GM19395 (cell line): Measurements from ENCODE around the gene TSPAN9.

Experiments used
- ATAC-seq: cut with Tn5 transposase; IDR thresholded peaks from one replicate; pipeline ENCODE4 v1.9.1; 2021; ENCODE audit warnings: mild to moderate bottlenecking, moderate library complexity; ENCODE audit not compliant: unreplicated experiment

The TSPAN9 gene

DNA sequence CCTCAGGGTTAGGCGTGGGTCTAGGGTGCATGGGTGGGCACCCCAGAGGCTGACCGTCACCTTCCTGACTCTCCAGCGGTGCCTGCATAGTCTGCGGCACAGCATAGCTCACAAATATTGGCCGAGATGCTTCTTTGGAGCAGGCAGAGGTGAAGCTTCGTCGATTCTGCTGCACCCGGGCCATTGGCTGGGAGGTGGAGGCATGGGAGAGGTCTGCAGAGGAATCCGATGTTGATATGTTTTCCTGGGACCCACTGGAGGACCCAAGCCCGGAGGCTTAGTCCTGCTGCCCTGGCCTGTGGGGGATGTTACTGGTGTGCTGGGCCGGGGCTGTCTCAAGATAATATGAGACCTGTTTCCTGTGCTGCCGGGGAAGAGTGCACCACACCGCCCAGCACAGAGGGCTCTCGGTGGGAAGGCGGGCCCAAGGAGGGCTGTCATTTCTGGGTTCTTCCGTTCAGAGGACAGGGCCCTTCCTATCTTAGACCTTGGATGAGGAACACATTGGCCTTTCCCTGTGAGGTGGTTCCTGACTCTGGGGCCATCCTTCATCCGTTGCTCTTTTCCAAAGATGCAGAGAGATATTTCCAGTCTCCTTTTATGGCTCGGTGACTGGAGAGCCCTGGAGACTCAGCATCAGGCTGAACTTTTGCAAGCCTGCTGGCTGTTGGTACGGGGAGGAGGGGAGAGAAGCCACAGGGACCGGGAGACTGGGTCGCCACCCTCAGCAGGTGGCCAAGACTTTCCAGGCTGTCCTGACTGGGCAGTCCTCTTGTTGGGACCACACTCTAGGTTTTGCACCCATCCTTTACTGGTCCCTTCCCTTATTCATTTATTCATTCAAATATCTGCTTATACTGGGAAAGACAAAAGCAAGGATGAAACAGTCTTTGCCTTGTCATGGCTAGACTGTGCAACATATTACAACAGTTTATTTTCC is 143.5 kb downstream of the TSPAN9 start:
- no peak for ATAC-seq

DNA sequence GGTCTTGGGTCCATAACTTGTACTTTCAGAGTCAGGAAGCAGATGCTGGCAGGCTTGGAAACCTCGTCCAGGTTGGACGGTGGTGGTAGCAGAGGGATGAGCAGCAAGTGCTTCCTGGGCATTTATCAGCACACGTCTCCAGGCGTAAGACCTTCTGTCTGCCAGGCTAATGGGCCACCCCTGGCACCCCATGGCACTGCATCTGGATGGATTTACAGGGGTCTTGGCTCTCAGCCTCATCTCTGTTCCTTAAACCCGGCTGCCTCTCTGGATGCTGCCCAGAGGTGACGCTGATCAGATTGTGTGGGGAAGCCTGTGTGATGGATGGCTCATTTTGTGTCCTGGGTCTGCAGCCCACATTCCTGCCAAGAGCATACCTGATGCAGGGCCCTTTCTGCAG is 145.1 kb downstream of the TSPAN9 start:
- ATAC-seq = no peak

DNA sequence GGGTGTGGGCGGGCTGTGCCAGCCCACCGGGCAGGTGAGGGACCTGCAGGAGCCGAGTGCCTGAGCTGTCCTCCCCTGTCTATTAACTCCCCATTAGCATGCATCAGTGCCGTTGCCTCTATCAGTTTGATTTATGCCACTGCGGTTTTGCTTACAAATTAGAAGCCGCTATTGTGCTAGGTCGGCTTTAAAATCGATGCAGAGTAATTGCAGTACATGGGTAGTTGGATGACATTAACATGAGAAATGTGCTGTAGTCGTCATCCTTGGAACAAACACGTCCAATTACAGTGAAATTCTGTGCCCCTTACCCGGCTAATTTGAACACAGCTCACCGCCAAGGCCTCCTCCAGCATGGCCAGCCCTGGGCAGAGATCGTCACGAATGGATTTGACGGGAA is 145.8 kb downstream of the TSPAN9 start:
- no peak for ATAC-seq

DNA sequence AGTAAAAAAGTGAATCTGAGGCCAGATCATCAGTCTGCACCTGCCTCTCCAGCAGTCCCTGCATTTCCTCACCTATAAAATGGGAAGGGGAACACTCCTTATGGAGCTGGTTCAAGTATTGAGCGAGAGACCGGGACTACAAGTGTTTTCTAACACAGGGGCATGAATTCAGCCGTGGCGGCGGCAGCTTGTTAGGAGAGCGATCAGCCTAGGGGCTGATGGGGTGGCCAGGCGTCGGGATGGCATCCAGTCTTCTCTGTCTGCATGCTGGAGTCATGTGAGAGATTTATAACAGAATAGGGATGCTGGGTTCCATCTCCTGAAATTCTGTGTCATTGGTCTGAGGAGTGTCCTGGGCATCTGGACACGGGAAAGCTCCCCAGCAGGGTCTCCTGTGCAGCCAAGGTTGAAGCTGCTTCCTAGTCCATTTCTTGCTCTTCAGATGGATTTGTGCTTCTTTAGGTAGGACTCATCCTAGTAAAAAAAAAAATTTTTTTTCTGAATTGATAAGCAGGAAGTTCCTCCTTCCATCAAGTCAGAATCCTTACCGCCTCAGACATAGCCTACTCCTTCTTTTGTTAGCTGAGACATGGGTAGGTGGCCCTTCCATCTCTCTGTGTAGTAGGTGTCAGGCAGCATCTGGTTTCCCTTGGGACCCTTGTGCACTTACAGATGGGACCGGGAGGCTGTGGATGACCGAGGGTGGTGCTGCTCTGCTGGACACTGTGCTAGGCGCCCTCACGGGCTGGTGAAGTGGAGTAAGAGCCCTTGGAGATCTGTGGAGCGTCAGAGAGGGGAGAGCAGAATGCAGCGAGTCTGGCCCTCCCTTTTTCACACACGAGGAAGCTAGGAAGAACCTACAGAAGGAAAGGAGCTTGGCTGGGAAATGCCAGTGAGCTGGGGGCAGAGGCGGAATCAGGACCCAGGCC is 146.7 kb downstream of the TSPAN9 start:
- no peak for ATAC-seq

GRCh38 chr12:3224530-3224903 is 147.3 kb downstream of the TSPAN9 start:
- ATAC-seq = no peak

GRCh38 chr12:3225154-3225795 is 148.1 kb downstream of the TSPAN9 start:
- ATAC-seq = no peak

- ATAC-seq = no peak
Observed at GRCh38 chr12:3225796-3226180, 148.6 kb downstream of the TSPAN9 start.

DNA sequence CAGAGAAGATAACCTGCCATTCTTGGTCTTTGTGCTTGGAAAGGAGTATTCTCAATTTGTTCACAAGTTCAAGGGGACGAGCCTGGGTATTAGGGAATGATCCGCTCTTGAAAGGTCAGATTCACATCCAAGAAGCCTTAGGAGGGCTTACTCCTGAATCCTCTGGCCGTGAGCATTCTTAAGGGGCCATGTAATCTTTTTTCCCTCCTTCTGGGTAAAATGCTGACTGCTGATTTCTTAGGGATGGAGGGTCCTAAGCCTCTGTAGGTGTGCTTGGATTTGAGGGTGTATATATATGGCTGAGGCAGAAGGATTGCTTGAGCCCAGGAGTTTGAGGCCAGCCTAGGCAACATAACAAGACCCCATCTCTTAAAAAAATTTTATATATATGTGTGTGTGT is 149.1 kb downstream of the TSPAN9 start:
- ATAC-seq = no peak

GRCh38 chr12:3227076-3227975 is 150.1 kb downstream of the TSPAN9 start:
- ATAC-seq = no peak

- ATAC-seq = no peak
Observed at GRCh38 chr12:3228552-3228951, 151.4 kb downstream of the TSPAN9 start.

DNA sequence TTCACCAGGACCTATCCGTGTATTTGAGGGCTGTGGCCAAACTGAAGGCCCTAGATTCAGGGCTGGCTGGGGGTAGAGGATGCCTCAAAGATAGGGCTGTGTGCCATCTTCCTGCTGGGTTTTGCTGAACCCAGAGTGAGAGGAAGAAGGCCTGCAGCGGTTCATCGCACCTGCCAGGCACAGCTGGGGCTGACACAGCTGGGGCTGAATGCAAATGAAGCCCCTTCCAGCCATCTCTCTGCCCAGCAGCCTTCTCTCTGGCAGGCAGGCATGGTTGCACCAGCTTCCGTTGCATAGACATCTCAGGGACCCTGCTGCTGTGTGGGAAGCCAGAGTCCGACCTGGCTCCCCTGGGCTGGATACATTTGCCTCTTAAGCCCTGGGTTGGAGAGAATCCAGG is 152.4 kb downstream of the TSPAN9 start:
- ATAC-seq = no peak

GRCh38 chr12:3230758-3231375 is 153.7 kb downstream of the TSPAN9 start:
- no peak for ATAC-seq

- no peak for ATAC-seq
Observed at GRCh38 chr12:3231399-3231876, 154.3 kb downstream of the TSPAN9 start.

DNA sequence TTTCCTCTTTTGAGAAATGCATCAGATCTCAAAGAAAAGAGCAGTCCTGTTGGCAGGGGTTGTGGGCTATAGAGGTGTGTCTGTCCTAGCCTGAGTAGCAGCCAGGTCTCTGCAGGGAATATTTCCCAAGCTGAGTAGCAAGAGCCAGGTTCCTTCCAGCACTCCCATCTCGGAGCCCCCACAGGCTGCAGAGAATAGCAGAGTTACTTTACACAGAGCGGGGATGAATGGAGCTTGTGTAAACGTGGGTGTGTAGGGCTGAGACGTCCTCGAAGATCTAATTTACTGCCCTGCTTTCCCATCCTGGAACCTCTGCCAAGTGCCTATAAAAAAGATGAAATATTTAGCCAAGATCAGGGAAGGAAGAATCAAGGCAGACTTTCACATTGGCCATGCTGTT is 156.6 kb downstream of the TSPAN9 start:
- no peak for ATAC-seq

- no peak for ATAC-seq
Observed at GRCh38 chr12:3236345-3237187, 159.4 kb downstream of the TSPAN9 start.

- ATAC-seq = no peak
Observed at GRCh38 chr12:3238196-3238595, 161.0 kb downstream of the TSPAN9 start.

- ATAC-seq = no peak
Observed at GRCh38 chr12:3241621-3242020, 164.4 kb downstream of the TSPAN9 start.

- ATAC-seq = no peak
Observed at GRCh38 chr12:3242199-3242863, 165.2 kb downstream of the TSPAN9 start.
